Activated CD4-positive, alpha-beta T cell treated with anti-CD3 and anti-CD28 coated beads, Interleukin-2, amount 50 U/mL, for 4 hours (primary cell): ENCODE data around the gene VSTM2L.
"Not testable (repeated sequence)": the region's sequence is repeated elsewhere in the genome, so short reads cannot be mapped to it uniquely, and the experiment has no call there.

Experiments used
- DNase-seq, 2 experiments: peaks; one replicate each; pipeline ENCODE4 v3.0.0-alpha.2; 2020

The VSTM2L gene

GRCh38 chr20:37939701-37940560, 37.0 kb downstream of the VSTM2L start:
- DNase-seq, result no peak

DNA sequence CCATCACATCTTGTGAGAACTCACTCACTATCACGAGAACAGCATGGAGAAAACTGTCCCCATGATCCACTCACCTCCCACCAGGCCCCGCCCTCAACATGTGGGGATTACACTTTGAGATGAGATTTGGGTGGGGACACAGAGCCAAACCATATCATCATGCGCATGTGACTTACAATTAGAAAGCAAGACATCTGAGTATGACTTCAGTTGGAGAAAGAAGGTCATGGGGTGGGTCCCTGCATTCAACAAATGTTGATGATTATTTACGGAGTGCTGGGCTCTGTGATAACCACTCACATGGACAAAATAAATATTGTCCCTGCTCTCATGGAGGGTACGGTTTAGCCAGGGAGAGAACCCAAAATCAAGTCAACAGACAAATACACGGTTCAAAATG, 37.9 kb downstream of the VSTM2L start:
- DNase-seq, result no peak

DNA sequence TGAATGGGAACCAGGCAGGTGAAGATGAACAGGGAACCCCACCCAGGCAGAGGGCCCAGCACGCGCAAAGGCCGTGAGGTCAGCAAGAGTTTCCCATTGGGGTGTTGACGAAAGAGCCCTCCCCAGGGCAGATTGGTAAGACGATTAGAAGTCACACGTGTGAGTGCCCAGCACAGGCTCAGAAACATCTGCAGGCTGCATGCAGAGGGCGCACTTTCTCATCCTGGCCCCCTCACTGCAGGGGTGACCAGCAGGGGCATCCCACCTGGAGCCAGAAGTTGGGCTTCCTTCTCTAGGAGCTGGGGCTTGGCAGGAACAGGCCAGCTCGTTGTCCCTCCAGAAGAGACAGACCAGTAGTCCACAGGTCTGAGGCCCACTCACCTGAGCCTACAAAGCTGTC, 38.4 kb downstream of the VSTM2L start:
- DNase-seq, result no peak

DNA sequence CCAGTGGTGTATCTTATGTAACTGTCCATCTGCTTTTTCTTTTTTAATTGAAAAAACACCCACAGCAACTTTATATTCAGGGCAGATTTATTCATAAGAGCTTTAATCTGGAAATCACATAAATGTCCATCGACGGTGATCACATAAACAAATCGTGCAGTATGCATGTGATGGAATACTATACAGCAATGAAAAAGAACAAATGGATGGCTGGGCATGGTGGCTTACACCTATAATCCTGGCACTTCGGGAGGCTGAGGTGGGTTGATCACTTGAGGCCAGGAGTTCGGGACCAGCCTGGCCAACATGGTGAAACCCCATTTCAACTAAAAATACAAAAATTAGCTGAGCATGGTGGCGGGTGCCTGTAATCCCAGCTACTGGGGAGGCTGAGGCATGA, 39.1 kb downstream of the VSTM2L start:
- DNase-seq, result no peak

DNA sequence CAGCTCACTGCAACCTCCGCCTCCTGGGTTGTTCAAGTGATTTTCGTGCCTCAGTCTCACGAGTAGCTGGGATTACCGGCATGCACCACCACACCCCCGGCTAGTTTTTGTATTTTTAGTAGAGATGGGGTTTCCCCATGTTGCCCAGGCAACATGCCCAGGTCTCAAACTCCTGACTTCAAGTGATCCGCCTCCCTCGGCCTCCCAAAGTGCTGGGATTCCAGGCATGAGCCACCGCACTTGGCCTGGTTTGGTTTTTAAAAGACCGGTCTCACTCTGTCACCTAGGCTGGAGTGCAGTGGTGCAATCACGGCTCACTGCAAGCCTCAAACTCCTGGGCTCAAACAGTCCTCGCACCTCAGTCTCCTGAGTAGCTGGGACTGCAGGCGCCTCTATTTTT, 40.1 kb downstream of the VSTM2L start:
- no peak for DNase-seq

DNA sequence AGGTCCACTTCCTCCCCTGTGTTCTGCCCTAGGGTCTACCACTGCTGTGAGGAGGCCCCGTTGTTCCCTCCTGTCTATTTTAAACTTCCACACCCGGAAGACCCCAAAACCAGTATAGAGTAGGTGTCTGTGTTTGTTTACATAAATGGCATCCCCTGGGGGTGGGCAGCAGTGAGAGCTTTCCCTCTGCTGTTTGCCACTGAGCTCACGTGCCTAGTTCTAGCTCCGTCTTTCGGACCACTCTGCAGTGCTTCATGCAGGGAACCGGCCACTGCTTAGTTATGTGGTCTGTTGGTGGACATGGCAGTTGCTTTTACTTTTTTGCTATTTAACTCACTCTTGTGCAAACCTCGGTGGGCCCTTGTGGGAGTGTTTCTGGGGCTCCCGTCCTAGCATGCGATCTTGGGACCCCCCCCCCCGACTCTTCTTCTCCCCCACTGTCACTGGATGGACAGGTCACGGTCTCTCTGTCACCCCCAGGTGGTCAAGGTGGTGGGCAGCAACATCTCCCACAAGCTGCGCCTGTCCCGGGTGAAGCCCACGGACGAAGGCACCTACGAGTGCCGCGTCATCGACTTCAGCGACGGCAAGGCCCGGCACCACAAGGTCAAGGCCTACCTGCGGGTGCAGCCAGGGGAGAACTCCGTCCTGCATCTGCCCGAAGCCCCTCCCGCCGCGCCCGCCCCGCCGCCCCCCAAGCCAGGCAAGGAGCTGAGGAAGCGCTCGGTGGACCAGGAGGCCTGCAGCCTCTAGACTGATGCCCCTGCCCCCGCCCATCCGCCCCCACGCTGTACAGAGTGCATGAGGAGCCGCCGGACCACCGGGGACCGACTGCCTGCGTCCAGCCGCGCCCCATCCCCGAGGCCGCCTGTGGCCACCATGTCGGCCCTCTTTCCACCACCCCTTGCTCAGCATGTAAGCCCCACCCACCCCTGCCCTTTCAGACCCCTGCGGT, 40.9 kb downstream of the VSTM2L start:
- no peak for DNase-seq

DNA sequence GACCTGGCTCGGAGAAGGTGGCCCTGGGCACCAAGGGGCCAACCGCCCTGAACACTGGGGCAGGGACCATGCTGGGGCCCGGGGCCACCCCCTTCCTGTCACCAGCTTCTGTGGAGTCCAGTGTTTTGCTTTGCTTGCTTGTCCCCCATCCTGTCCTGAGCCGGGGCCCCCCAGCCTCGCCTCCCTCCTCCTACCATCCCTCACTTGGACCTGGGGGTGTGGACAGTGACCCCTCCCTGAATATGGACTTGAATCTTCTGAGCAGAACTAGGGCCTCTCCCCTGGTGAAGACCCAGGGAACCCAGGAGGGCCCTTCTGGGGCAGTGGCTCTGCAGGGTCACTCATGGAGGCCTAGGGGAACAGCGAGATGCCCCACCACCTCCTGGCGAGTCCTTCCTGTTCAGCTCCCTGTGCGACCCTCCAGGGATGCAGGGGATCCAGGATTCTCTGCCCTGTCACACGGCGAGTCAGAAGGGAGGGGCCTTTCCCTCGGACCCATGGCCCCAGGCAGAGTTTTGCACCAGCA, 41.6 kb downstream of the VSTM2L start:
- DNase-seq, result no peak

- DNase-seq, result no peak
Observed at GRCh38 chr20:37945091-37945547, 42.2 kb downstream of the VSTM2L start.

DNA sequence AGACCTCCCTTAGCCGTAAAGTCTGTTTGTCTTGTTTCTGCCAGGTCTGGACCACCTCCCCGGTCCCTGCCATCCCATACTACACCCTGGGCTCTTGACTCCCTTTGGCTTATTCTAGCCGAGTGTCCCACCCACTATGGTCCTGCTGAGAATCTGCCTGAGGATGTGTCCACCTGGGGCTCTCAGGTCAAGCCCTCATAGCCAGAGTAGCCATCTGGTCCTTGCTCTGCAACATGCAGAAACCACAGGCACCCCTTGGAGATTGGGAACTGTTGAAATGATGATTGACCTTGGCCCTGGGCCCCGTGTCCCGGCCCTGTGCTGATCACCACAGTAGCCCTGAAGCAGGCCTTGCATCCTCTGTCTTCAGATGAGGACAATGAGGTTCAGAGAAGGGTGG, 44.0 kb downstream of the VSTM2L start:
- DNase-seq, result no peak

GRCh38 chr20:37947943-37948342, 45.0 kb downstream of the VSTM2L start:
- no peak for DNase-seq

GRCh38 chr20:37948956-37949355, 46.0 kb downstream of the VSTM2L start:
- DNase-seq, result no peak

DNA sequence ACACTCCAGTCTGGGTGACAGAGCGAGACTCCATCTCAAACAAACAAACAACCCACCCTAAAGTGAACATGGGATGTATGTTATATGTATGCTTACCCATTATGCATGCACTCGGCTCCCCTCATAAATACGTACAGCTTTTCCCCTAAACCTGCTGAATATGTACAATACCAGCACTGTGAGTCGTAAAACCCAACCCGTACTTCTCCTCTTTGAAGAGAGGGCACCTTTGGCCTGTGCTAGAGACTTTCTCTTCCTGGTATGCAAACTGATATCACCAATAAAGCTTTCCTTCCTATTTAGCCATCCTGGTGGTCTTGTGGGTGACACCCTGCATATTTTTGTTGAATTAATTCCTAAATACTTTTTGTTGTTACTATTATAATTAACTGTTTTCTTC, 51.3 kb downstream of the VSTM2L start:
- no peak for DNase-seq

- DNase-seq, result no peak
Observed at GRCh38 chr20:37954626-37955025, 51.7 kb downstream of the VSTM2L start.

- DNase-seq, result no peak
Observed at GRCh38 chr20:37955511-37955910, 52.6 kb downstream of the VSTM2L start.

DNA sequence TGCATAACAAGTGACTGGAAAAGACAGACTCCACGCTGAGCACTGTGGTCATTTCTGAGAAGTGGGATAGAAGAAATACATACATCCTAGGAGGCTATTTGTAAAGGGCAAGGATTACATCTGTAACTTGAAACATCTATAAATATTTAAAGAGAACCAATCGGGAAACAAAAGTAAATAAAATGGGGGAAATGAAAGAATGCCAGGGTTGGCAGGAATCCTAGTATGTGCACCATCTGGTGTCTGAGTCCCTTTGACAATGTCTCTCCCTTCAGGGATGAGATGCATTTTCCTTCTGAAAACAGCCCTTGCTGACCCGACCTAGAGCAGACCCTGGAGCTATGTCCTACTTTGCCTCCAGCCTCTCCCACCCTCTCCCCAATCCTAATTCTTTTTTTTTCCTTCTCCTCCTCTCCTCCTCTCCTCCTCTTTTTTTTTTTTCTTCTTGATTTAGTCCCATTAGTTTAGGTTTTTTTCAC, 53.2 kb downstream of the VSTM2L start:
- no peak for DNase-seq

DNA sequence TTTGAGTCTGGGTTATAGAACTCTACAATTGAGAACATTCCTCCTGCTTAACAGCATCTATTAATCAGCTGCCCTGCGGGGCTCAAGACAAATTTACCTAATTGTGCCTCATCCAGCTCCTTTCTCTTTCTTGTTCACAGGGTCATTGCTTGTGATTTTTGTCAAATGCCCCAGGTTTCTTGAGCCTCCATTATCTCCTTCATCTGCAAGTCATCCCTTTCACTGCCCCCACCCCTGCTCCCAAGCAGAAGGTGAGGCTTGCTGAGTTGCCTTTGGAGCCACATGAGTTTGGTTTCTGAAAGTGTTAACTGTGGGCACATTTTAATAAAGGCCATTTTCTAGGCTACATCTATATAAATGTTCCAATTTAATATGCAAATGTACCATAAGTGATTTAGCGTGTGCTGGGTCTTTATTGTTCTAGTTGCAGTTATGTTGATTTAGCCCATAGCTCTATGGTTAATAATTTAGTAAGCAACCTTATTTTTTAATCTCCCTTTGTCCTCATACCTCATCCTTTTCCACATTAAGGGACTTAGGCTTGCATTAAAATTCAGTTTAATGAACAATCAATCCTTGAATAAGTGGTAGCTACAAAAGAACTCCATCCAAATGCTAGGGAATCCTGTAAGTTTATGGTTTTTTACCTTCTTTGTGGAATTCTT, 56.1 kb downstream of the VSTM2L start:
- DNase-seq, result no peak

GRCh38 chr20:37961066-37961465, 58.1 kb downstream of the VSTM2L start:
- no peak for DNase-seq

- DNase-seq, result not testable (repeated sequence)
Observed at GRCh38 chr20:37963483-37963882, 60.6 kb downstream of the VSTM2L start.

DNA sequence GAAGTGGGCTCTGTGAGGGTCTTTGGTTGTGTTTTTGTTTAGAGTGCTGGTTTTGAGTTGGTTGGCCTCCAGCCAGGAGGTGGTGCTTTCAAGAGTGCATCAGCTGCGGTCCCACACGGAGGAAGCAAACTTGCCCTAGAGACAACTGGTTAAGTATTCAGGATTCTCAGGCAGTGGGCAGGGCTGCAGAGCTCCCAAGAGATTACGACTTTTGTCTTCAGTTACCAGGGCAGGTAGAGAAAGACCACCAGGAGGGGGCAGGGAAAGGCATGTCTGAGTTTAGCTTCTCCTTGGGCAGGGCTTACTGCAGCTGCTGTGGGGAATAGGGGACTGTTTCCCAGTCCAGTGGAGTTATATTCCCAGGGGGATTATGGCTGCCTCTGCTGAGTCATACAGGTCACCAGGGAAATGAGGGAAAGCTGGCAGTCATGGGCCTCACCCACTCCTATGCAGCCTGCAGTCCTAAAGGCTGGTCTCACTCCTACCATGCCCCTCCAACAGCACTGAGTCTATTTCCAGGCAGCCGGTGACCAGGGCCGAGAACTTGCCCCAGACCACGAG, 66.0 kb downstream of the VSTM2L start:
- no peak for DNase-seq

GRCh38 chr20:37969949-37970855, 67.3 kb downstream of the VSTM2L start:
- no peak for DNase-seq

DNA sequence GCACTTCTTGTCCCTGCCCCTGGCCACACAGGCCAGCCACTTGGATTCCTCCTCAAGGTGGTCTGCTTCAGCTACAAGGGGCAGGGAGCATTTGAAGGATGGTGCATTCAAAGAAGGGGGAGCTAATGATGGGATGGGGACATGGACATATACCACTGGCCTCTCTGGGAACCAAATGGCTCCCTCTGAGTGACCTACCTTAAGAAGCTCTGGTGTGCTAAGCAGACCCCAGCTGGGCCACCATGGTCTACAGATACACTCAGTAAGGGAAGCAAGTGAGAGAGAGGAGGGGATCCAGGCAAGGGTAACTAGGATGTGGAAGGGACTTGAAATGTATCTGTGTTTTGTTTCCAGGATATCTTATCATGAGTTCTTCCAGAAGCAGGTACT, 67.9 kb downstream of the VSTM2L start:
- DNase-seq, result no peak
